Caco-2 (cell line): ENCODE measurements around the gene SLC66A3. TPM values are rescaled to one million over a fixed set of nuclear protein-coding genes. Genes with fewer than 3 reads are reported as not detected.

ENCODE experiments used
- BruUV-seq: library from RNA; stranded (reverse); fragments of 400-500 nt; replicated peaks from 2 replicates; lab custom pipeline; 2021; lab: Mats Ljungman, UMichigan
- CTCF ChIA-PET: fragments of 300-600 bp; sonication (Branson Sonifier 250); formaldehyde crosslinking; loops from one replicate; lab custom pipeline; 2022; ENCODE audit warnings: antibody characterized with exemption; lab: Charles Lee
- POLR2A ChIA-PET: fragments of 300-600 bp; sonication (Branson Sonifier 250); formaldehyde crosslinking; loops from one replicate; lab custom pipeline; 2022; ENCODE audit warnings: antibody characterized with exemption; lab: Charles Lee
- DNase-seq, 2 experiments: peaks; one replicate each; pipeline versions ENCODE4 v3.0.0 to v3.0.0-alpha.2; 2020 to 2022
- H3K27me3 ChIP-seq: replicated peaks from 2 replicates; pipeline ENCODE4 v1.6.0; 2011; ENCODE audit warnings: low read length; ENCODE audit not compliant: control insufficient read depth, insufficient read depth
- H3K36me3 ChIP-seq: 2 replicates; pipeline ENCODE4 v1.5.1; 2011; ENCODE audit warnings: low read length; ENCODE audit not compliant: control insufficient read depth, insufficient read depth
- H3K4me1 ChIP-seq: fragments of 250-450 bp; sonication (Bioruptor Pico); 2 replicates; pipeline ENCODE4 v1.5.1; 2020; ENCODE audit warnings: mild to moderate bottlenecking
- H3K4me3 ChIP-seq: 2 replicates; pipeline ENCODE4 v1.5.1; 2011; ENCODE audit warnings: low read depth, mild to moderate bottlenecking, control low read depth, low read length
- H3K9me3 ChIP-seq: fragments of 250-450 bp; sonication (Bioruptor Pico); 2 replicates; pipeline ENCODE4 v1.5.1; 2020; ENCODE audit warnings: mild to moderate bottlenecking, moderate library complexity
- H3K27ac Mint-ChIP-seq: one replicate; pipeline ENCODE4 v1.8.0; 2022; ENCODE audit warnings: mixed read lengths; ENCODE audit not compliant: unreplicated experiment
- H3K27me3 Mint-ChIP-seq: one replicate; pipeline ENCODE4 v1.8.0; 2022; ENCODE audit warnings: mixed read lengths; ENCODE audit not compliant: insufficient read depth, unreplicated experiment
- H3K36me3 Mint-ChIP-seq: one replicate; pipeline ENCODE4 v1.8.0; 2022; ENCODE audit warnings: mild to moderate bottlenecking, mixed read lengths; ENCODE audit not compliant: insufficient read depth, unreplicated experiment
- H3K4me1 Mint-ChIP-seq: one replicate; pipeline ENCODE4 v1.8.0; 2022; ENCODE audit warnings: low read depth, mixed read lengths; ENCODE audit not compliant: unreplicated experiment
- H3K4me3 Mint-ChIP-seq: one replicate; pipeline ENCODE4 v1.8.0; 2022; ENCODE audit warnings: mild to moderate bottlenecking, moderate library complexity, mixed read lengths; ENCODE audit not compliant: unreplicated experiment
- H3K9me3 Mint-ChIP-seq: one replicate; pipeline ENCODE4 v1.8.0; 2022; ENCODE audit warnings: mixed read lengths; ENCODE audit not compliant: unreplicated experiment
- CTCF ChIP-seq, 2 experiments: fragments of 200-600 bp in 1 of 2; IDR thresholded peaks; 1 replicate in 1 of 2; 2 replicates in 1 of 2; pipeline versions ENCODE4 v1.5.1 to v1.8.0; 2011 to 2022; ENCODE audit warnings: antibody characterized with exemption in 1 of 2, control low read depth in 1 of 2, inconsistent platforms in 1 of 2, low read depth in 1 of 2, low read length in 1 of 2, mild to moderate bottlenecking in 1 of 2, moderate library complexity in 1 of 2; ENCODE audit not compliant: insufficient read depth in 1 of 2, severe bottlenecking in 1 of 2, unreplicated experiment in 1 of 2
- intact Hi-C: fragments of 100-400 bp; cut with micrococcal nuclease; formaldehyde crosslinking; loops from one replicate; pipeline ENCODE4 v1.10.0; 2022; ENCODE audit not compliant: unreplicated experiment
- total RNA-seq: library from RNA; stranded (reverse); gene quantifications from 2 replicates; pipeline ENCODE4 v1.2.3, GENCODE V29; 2022

The SLC66A3 gene
- total RNA-seq, 1 experiment from 2014 or later, result 12.1 TPM

- BruUV-seq, result no TSS peak
- Mint-ChIP-seq H3K4me1 (no peaks in the 10 kb centered on the region), H3K36me3 (peaks cover 6% of the 10 kb centered on the region), H3K4me3 (peak overlapping the region; percentile 89), H3K27me3 (peaks cover 4% of the 10 kb centered on the region), H3K9me3 (no peaks in the 10 kb centered on the region), H3K27ac (peak overlapping the region; percentile 89)
- H3K36me3 ChIP-seq, result no peaks in the 10 kb centered on the region
- H3K4me3 ChIP-seq, result peak overlapping the region; percentile 47
- POLR2A ChIA-PET, result interaction anchor here (0.6 to 1.4 kb wide), 5 partner anchors 21 to 321 kb away, joined by 3 to 11 read pairs (median 3); partner anchors contain the start of gene SLC66A3
- H3K9me3 ChIP-seq, result no peaks in the 10 kb centered on the region
- CTCF ChIA-PET, result interaction anchor here (0.5 to 2.5 kb wide), 34 partner anchors 10 to 654 kb away, joined by 3 to 26 read pairs (median 4); partner anchors contain the start of gene SLC66A3
- TF ChIP-seq CTCF (IDR thresholded peaks at IDR 0.05; ENCODE audit: insufficient read depth in 1 of 2, low read depth in 1 of 2, low read length in 1 of 2, severe bottlenecking in 1 of 2, unreplicated experiment in 1 of 2), result no peak
- DNase-seq, result no peak
- no peaks in the 10 kb centered on the region for H3K27me3 ChIP-seq
- peaks cover 5% of the 10 kb centered on the region for H3K4me1 ChIP-seq
- intact Hi-C loops, result loop anchor here (2.0 to 5.0 kb wide), 5 partner anchors 21 to 221 kb away; partner anchors contain the start of genes KCNF1 and SLC66A3
These were observed 21.9 kb upstream of the SLC66A3 start for GRCh38 chr2:11133238-11133935.

- H3K4me1 Mint-ChIP-seq, result no peaks in the 10 kb centered on the region
- H3K4me3 Mint-ChIP-seq, result no peak overlapping the region
- DNase-seq, result no peak
- Histone ChIP-seq H3K36me3 (no peaks in the 10 kb centered on the region), H3K4me3 (no peak overlapping the region), H3K4me1 (peaks cover 5% of the 10 kb centered on the region), H3K27me3 (no peaks in the 10 kb centered on the region), H3K9me3 (no peaks in the 10 kb centered on the region)
- BruUV-seq, result no TSS peak
- peaks cover 4% of the 10 kb centered on the region for H3K27me3 Mint-ChIP-seq
- intact Hi-C loops, result loop anchor here (2.0 to 5.0 kb wide), 5 partner anchors 21 to 222 kb away; partner anchors contain the start of genes KCNF1 and SLC66A3
- TF ChIP-seq CTCF (IDR thresholded peaks at IDR 0.05; ENCODE audit: insufficient read depth in 1 of 2, low read depth in 1 of 2, low read length in 1 of 2, severe bottlenecking in 1 of 2, unreplicated experiment in 1 of 2), result no peak
- peaks cover 6% of the 10 kb centered on the region for H3K36me3 Mint-ChIP-seq
- no peak overlapping the region for H3K27ac Mint-ChIP-seq
- CTCF ChIA-PET, result interaction anchor here (1.4 to 2.5 kb wide), 3 partner anchors 12 to 301 kb away, joined by 5 to 26 read pairs (median 15); no protein-coding TSS in a partner anchor
- no peaks in the 10 kb centered on the region for H3K9me3 Mint-ChIP-seq
- POLR2A ChIA-PET, result no interaction called here
These were observed 21.3 kb upstream of the SLC66A3 start for GRCh38 chr2:11133936-11134320.

DNA sequence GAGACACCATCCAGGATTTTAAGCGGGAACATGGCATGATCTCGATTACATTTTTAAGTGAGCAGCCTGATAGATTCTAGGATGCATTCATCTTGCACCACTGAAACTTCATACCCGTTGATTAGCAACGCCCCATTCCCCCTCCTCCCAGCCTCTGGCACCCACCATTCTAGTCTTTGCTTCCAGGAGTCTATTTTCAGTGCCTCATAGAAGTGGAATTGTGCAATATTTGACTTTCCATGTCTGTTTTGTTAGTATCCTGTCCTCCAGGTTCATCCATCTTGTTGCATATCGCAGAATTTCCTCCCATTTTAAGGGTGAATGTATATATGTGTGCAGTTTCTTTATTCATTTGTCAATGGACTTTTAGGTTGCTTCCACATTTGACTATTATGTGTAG, 20.9 kb upstream of the SLC66A3 start:
- no peak overlapping the region for H3K4me3 Mint-ChIP-seq

More for the DNA sequence above, 20.9 kb upstream of the SLC66A3 start:
- DNase-seq, result no peak
- POLR2A ChIA-PET, result no interaction called here
- no peaks in the 10 kb centered on the region for H3K27me3 ChIP-seq
- peaks cover 4% of the 10 kb centered on the region for H3K27me3 Mint-ChIP-seq
- peaks cover 5% of the 10 kb centered on the region for H3K4me1 ChIP-seq
- intact Hi-C loops, result loop anchor here (5.0 kb wide), 4 partner anchors 43 to 222 kb away; partner anchors contain the start of gene KCNF1
- no peaks in the 10 kb centered on the region for H3K9me3 Mint-ChIP-seq
- peaks cover 6% of the 10 kb centered on the region for H3K36me3 Mint-ChIP-seq
- H3K27ac Mint-ChIP-seq, result no peak overlapping the region
- CTCF ChIA-PET, result interaction anchor here (1.4 kb wide), 1 partner anchor 11 kb away, joined by 5 read pairs; no protein-coding TSS in a partner anchor
- no peaks in the 10 kb centered on the region for H3K9me3 ChIP-seq
- BruUV-seq, result no TSS peak
- no peaks in the 10 kb centered on the region for H3K4me1 Mint-ChIP-seq
- no peak for TF ChIP-seq CTCF (IDR thresholded peaks at IDR 0.05; ENCODE audit: insufficient read depth in 1 of 2, low read depth in 1 of 2, low read length in 1 of 2, severe bottlenecking in 1 of 2, unreplicated experiment in 1 of 2)
- no peaks in the 10 kb centered on the region for H3K36me3 ChIP-seq
- no peak overlapping the region for H3K4me3 ChIP-seq
